CD4-positive, alpha-beta T cell treated with Interleukin-10 for 1 hour (primary cell): ENCODE measurements around the gene FRA10AC1.

Experiments used
- DNase-seq: peaks from one replicate; pipeline ENCODE4 v3.0.0-alpha.2; 2020

FRA10AC1 gene, protein sequence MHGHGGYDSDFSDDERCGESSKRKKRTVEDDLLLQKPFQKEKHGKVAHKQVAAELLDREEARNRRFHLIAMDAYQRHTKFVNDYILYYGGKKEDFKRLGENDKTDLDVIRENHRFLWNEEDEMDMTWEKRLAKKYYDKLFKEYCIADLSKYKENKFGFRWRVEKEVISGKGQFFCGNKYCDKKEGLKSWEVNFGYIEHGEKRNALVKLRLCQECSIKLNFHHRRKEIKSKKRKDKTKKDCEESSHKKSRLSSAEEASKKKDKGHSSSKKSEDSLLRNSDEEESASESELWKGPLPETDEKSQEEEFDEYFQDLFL

DNA sequence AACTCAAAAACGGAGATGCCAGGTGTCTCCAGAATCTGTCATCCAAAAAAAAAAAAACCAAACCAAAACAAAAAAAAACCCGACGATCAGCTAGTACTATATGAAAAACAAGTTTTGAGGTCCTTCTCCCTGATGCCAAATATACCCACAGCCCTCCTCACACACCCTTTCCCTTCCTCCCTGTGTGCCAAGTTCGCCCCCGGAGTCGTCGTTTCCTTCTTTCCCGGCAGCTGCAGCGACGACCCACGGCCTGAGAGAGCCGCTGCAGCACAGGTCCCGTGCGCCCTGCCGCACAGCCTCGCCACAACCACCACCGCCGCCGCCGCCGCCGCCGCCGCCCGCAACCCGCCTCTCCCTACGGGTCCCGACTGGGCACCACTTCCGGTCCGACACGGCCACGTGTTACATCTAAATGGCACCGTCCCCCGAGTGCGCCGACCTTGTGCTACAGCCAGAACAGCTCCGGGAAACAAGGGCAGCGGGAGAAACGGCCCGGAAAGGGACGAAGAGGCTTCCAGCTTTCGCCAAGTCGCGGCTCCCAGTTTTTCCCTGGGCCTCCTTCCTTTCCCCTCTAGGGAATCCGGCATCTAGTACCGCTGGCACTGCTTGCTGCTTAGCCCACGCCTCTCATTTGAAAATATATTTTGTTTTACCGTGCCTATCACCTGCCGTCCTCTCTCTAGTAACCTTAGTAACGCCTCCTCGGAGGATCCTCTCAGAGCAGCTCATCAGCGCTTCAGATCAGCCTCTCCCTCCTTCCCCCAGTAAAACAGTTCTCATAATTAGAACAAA lies at the start of gene FRA10AC1:
Gene FRA10AC1, minus strand, starts transcription at position 383 of the 792 bp plus-strand sequence. CDS start 2,486 bp downstream, outside the sequence.
- peak; percentile 91 for DNase-seq

DNA sequence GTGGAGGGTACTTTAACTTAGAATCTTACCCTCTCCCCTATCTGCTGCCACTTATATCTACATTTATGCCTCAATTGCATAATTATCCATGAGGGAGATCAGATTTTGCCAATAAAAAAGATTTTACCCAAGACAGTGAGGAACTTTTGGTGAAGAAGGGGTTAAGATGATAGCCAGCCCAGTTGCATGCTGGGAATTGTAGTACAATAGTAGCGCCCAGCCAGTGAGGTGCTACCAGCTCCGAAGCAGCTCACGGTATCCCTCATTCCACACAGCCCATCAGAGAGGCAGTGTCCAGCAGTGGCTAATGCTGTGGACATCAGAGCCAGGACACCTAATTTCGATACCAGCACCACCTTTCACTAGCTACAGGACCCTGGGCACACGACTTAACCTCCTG lies 49.4 kb upstream of the FRA10AC1 start:
- peak; percentile 23 for DNase-seq

DNA sequence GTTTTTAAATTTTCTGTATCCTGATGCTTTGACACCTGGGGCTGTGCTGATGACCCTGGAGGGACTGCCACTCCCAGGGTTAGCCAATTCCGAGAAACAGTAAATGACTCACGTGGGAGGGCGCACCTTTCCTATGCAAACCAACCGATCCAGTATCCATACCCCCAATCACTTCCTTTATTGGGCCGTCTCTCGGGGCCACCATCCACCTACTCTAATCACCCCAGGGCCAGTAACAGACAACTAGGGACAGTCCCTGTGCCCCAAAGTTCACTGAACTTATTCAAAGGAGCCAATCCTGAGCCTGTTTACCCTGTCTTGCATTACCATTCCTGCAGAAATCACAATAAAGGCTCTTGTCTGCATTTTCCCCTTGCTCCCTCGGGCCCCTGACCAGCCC lies 48.7 kb upstream of the FRA10AC1 start:
- DNase-seq: no peak

DNA sequence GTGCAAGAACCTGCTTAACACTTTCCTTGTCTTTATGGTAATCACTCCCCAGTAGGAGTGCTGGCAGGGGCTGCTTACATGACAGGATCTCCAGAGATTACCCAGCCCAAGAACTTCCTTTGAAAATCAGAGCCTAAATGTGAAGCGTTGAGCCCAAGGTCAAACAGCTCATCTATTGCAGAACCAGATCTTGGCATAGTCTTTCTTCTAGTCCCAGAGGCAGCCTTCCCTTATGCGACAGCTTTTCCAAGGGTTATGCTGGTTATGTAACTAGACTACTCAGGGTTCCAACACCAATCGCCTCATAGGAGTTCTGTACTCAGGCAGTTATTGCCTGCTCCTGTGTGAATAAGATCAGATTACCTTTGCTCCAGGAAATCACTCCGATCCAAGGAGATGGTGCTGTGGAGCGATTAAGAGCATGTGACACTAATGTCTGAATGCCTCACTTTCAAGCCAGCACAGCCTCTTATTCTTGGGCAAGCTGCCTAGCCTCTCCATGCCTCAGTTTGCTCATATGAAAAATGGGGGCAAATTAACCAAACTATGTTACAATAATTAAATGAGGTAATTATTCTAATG lies 46.9 kb upstream of the FRA10AC1 start:
- no peak for DNase-seq

DNA sequence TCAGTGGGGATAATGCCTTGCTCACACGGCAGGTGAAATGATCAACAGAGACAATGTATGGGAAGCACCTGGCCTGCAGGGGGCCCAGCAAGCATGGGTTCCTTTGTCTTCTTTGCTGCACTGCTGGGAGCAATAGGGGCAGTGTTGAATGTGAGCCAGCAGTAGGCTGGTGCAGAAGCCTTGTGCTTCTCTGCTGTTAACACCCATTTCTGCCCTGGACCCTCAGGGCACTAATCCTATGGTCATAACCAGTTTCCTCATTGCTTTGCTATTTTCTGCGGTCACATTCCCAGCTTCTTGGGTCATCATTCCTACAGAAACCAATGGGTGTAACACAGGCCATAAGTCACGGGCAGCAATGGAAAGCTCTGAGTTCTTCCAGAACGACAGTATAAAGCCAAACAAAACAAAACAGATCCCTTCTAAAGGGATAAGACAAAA lies 44.5 kb upstream of the FRA10AC1 start:
- no peak for DNase-seq

DNA sequence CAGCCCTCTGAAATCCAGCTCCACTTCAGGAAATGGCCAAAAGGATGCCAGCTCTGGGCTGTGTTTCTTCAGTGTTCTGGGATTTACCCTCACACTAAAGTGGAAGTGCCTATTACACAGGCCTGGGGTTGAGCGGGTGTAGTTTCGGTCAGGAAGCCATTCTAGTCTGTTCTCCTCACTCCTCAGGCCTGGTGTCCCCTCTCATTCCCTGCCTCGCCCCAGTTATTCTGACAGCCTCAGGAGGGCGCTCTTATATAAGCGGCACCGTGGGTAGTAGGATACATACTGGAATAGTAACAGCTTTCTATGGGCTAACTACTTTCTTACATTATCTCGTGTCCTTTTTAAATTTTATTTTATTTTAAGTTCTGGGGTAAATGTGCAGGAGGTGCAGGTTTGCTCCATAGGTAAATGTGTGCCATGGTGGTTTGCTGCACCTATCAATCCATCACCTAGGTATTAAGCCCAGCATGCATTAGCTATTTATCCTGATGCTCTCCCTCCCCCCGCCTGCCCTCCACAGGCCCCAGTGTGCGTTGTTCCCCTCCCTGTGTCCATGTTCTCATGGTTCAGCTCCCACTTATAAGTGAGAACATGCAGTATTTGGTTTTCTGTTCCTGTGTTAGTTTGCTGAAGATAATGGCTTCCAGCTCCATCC lies 43.1 kb upstream of the FRA10AC1 start:
- no peak for DNase-seq

DNA sequence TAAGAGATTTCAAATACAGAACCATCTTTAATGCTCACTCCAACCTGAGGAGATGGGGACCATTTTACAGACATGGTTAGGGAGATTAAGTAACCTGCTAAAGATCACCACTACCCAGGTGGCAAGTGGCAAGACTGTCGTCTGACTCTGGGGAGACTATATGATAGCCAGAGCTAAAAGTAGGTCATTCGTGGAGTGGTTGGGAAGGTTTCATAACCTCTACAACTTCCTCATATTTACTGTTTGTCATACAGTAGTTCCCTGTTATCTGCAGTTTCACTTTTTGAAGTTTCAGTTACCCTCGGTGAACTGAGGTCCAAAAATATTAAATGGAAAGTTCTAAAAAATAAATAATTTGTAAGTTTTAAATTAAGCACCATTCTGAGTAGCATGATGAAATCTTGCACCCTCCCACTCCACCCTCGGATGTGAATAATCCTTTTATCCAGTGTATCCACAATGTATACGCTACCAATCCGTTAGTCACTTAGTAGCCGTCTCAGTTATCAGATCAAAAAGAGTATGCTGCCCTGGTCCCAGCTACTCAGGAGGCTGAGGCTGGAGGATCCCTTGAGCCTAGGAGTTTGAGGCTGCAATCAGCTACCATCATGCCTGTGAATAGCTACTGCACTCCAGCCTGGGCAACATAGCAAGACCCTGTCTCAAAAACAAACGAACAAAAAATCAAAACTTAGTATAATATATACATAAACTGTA lies 40.4 kb upstream of the FRA10AC1 start:
- peak; percentile 2 for DNase-seq

DNA sequence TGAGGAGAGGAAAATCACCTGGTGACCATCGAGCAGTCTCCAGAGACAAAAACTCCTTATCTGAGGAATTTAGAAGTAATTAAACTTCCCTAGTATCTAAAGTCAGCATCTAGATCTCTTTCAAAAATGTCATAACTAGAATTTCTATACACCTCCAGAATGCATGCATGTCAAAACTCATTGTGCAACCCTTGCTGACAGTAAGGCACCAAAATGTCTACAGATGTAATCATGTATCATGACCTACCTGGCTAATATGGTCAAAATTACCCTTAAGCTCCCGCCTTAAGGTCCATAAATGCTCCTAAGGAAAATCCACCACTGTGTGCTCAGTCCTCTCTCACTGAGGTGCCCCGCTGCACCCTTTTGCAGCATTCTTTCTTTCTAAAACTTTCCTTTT lies 39.0 kb upstream of the FRA10AC1 start:
- no peak for DNase-seq

DNA sequence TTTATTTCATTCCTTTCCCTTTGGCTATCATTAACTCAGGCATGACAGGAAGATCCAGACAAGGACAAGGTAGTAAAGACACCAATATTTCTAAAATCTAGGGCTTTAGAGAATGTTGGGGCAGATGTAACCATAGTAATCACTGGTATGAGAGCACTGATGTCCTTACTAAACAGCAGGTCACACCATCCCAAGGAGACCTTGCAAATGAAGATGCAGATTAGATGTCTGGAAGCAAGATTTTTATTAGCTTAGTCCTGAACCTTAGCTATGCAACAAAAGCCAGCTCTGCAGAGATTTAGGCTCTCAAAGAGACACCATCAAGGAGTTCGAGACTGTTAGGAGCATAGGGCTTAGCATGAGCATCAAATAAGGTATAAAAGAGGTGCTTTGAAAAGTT lies 23.6 kb upstream of the FRA10AC1 start:
- DNase-seq: no peak

DNA sequence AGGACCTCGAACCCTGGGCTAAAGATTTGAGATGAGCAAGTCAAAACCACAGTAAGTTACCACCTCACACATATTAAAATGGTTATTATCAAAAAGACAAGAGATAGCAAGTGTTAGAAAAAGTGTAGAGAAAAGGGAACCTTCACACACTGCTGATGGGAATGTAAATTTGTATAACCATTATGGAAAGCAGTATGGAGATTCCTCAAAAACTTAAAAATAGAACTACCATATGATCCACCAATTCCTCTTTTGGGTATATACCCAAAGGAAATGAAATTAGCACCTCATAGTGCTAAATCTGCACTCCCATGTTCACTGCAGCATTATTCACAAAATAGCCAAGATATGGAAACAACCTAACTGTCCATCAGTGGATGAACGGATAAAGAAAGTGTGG lies 20.8 kb upstream of the FRA10AC1 start:
- DNase-seq: no peak

DNA sequence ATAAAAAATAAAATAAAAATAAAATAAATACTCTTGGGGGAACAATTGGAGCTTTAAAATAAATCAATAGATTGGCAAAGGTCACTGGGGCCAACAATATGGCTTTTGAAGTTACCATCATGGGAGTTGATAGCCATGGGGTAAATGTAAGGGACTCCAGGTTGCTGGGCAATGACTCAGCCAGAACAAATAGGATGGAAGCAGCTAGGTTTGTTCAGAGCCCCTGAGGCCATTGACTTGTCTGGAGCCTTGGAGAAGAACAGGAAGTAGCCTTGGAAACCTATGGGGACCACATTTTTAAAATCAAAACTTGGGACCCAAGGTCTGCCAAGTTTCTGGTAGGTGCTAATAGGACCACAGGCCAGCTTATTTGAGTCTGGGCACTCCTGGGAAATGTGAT lies 20.2 kb upstream of the FRA10AC1 start:
- no peak for DNase-seq

DNA sequence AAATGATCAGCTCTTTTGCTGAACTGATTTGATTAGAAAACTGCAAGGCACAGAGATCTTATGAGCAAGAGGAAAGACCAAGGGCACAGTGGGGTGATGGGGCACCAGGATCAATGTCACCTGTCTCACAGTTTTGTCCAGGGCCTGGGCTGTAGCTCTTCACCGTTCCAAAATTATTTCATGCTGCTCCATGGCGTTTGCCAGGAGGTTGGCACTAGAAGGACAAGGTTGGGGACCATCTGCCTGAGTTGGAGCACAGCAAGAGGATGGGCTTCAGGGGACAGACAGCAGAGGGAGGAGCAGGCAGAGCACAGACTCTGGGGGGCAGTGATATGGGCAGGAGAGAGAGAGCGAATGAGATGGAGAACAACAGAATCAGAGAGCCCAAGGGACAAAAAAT lies 17.5 kb upstream of the FRA10AC1 start:
- DNase-seq: no peak

DNA sequence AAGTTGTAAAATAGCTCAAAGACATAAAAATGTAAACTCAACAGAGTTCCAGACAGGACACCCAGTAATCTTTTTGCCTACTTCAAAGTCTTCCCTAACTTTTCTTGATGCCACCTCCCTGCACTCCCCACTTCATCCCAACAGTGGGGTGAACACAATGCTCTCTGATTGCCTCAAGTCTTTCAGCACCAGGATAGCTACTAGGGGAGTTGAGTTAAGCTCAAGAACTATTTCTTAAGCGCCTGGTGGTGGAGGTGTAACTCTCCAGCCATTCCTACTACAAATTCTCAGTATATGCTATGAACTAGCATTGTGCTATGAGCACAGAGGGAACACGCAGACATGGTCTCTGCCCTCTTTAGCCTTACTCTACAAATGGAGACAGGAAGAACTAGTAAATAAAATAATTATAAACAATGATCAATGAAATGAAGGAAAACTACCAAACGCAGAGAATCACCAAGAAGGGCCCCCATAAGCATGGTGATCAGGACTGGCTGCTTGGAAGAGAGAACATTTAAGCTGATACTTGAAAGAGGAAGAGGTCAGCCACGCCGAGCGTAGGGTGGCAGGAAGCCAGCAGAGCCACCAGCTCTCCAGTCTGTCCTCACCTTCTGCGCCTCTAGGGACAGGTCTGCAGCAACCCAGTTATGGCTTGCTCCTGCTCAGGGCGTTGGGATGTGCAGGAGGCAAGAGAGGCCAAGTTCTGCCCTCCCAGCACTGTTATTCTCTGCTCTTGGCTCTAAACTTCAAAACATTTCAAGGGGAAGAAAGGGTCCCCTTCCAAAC lies 16.7 kb upstream of the FRA10AC1 start:
- DNase-seq: no peak

DNA sequence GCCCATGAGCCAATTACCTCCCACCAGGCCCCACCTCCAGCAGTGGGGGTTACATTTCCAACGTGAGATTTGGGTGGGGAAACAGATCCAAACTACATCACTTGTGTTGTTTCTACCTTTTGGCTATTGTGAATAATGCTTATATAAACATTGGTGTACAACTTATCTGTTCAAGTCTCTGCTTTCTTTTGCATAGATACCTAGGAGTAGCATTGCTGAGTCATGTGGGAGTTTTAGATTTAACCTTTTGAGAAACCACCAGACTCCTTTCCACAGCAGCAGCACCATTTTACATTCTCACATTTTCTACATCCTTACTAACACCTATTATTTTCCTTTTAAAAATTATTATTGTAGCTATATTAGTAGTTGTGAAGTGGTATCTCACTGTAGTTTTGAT lies 14.4 kb upstream of the FRA10AC1 start:
- no peak for DNase-seq

DNA sequence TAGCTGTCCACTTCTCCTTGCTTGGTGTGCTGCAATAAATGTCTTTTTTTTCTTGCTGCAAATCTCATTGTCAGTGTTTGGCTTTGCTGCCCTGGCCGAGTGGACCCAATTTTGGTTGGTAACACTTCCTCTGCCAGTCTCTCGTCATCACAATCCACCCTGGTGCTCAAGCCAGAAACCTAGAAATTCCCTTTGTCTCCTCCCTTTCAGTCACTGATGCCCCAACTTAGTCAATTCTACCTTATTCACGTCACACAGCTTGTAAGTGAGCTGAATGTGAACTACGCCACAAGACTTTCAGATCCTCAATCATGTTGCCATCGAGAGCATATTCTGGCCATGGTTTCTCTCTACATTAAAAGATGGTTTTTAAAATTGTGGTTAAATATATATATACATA lies 13.0 kb upstream of the FRA10AC1 start:
- DNase-seq: peak; percentile 4

DNA sequence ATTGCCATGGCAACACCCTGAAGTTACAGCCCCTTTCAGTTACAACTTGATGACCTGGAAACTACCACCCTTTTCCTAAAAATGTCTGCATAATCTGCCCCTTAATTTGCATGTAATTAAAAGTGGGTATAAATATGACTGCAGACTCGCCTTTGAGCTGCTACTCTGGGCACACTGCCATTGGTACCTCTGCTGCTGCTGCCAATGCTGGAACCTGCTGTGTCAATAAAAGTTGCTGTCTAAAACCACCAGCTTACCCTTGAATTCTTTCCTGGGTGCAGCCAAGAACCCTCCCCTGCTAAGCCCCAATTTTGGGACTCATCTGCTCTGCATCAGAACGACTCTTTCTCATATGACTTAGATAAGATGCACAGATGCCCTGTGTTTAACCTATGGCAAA lies 10.2 kb upstream of the FRA10AC1 start:
- DNase-seq: no peak

DNA sequence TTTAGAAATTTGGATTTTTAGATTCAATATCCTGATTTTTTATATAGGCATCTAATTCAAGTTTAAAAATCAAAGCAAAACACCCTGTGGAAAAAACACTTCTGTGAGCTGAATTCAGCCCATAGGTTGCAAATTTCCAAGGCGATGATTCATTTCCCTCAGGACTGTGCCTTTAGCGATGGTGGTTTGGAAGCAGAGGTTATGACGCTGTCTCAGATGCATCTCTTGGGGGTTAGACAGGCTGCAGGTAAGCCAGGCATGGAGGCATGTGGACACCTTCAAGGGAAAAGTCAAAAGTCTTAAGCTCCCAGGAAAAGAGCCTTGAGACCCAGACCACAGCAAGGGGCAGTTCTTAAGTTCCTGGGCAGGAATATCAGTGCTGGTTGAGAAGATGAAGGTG lies 9.5 kb upstream of the FRA10AC1 start:
- DNase-seq: no peak

DNA sequence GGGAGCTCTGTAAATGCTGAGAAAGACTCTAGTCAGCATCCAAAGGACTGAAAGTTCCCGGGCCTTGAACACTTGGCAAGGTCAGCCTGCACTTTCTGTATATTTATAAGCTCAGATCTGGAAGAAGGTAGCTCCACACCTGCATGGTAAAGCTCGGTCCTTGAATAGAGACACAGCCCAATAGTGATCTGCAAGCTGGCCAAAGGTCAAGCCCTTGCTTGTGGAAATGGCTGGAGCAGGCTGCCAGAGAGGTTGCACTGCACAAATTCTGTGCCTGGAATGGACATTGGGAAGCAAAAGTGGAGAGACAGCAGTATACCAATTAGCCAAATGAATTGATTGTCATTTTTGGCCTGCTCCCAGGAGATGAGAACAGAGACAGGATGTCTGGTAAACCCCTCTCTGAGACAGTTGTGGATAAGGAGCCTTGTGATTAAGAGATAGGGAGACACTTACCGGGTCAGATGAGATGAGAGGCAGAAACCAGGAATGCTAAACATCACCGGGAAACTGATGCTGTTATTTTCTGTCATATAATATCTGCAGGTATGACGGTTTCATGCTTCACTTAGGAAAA lies 8.0 kb upstream of the FRA10AC1 start:
- no peak for DNase-seq

DNA sequence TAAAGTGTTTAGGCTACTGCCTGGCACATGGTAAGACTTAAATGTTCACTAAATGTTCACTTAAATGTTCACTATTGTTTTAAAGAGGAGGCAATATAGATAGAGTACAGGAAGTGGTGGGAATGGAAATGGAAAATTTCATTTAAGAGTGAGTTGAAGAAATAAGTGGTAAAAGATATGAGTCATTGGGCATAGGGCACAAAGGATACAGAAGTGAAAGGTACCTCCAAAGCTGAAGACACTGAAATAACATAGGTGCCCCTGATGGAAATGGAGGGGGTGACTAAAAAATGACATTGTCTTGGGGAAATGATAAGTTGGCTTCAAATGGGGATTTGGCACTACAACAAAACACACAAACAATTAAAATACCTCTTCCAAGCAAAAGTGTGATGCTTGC lies 5.2 kb upstream of the FRA10AC1 start:
- no peak for DNase-seq

DNA sequence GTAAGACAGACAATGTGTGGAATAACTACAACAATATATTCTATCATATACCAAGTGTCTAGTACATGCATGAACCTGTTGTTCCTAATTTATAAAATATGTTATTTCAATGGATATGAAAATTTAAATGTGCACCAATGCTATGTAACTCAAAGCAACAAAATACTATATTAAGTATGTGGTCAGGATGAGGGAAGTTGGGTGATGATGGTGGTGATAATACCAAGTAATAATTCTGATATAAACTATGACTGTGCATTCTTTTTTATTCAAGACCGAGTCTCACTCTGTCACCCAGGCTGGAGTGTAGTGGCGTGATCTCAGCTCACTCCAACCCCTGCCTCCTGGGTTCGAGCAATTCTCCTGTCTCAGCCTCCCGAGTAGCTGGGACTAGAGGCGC lies 2.1 kb upstream of the FRA10AC1 start:
- no peak for DNase-seq

DNA sequence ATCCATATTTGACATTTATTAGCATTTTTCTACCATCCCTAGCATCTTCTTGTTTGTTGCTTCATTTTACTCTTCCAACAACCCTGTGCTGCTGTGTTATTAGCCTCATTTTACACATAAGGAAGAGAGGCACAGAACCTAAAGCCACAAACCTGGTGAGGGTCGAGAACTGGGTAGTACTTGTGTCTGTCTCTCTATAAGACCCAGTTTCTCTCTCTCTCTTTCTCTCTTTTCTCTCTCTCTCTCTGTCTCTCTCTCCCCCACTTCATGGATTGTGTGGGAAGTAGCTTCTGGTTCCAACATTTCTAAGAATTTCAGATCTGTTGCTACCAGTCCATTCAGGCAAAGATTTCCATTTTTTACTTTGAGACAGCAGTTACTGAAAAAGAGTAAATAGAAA lies 1.4 kb upstream of the FRA10AC1 start:
- DNase-seq: no peak

DNA sequence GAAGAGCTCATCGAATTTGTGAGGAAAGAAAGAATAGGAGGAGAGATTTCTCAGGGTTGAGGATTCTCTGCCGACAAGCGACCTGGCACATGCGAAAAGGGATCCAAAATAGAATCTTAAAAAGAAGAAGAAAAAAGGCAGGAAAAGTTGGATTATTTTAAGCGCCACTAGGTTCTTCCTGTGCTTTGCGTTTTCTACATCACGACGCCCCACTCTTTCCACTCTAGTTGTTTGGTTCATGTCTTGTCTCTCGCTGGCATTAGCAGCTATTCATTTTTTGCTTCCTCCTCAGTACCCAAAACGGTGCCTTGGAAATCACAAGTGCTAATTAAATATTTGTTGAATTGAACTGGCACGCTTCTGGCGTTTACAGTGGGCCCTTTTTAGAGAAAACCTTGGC lies 674 bp upstream of the FRA10AC1 start:
- peak; percentile 24 for DNase-seq
